Measurements from ENCODE around the gene GRPEL1. TPM values are rescaled to one million over a fixed set of nuclear protein-coding genes. Genes with fewer than 3 reads are reported as not detected.

Gene GRPEL1
- total RNA-seq, 1 experiment from 2014 or later = 80.1 TPM

- no peaks in the 10 kb centered on the region for H4K20me1 ChIP-seq (ENCODE audit: insufficient read depth)
- H3K9ac ChIP-seq (ENCODE audit: low read length) = no peak overlapping the region
- H3K9me3 ChIP-seq (ENCODE audit: control insufficient read depth in 1 of 2, insufficient read depth in 1 of 2, low read depth in 1 of 2, low read length in 2 of 2) = no peaks in the 10 kb centered on the region
- no peak overlapping the region for H2AFZ ChIP-seq (ENCODE audit: low read depth, low read length, poor library complexity, severe bottlenecking)
- no peaks in the 10 kb centered on the region for H3K79me2 ChIP-seq (ENCODE audit: insufficient read depth, low read length)
- intact Hi-C loops (cut with micrococcal nuclease) = no loop called here
- ChIA-PET CTCF (no interaction called here), RAD21 (ENCODE audit: low non-redundant PET in 1 of 2, low total read pairs in 2 of 2, uncharacterized antibody in 2 of 2, unreplicated experiment in 2 of 2) (no interaction called here), POLR2A (no interaction called here)
- TF ChIP-seq EGR1 (IDR thresholded peaks at IDR 0.05; ENCODE audit: low read depth) = no peak
- TF ChIP-seq SP1 (IDR thresholded peaks at IDR 0.05; ENCODE audit: low read depth) = no peak
- no peak for TF ChIP-seq ZFX (IDR thresholded peaks at IDR 0.05)
- TF ChIP-seq FOSL1 (IDR thresholded peaks at IDR 0.05; ENCODE audit: low read depth) = no peak
- no peak for TF ChIP-seq ELF1 (IDR thresholded peaks at IDR 0.05; ENCODE audit: borderline replicate concordance, low read depth)
- TF ChIP-seq TCF7L2 (IDR thresholded peaks at IDR 0.05; ENCODE audit: borderline replicate concordance, extremely low read depth, insufficient read depth, insufficient read length) = no peak
- no peak for TF ChIP-seq MAX (IDR thresholded peaks at IDR 0.05)
- no peak for TF ChIP-seq YY1 (IDR thresholded peaks at IDR 0.05; ENCODE audit: extremely low read depth, insufficient replicate concordance, low read depth, low read length)
- no peak for TF ChIP-seq REST (IDR thresholded peaks at IDR 0.05; ENCODE audit: low read depth)
- TF ChIP-seq ZBTB33 (IDR thresholded peaks at IDR 0.05; ENCODE audit: extremely low read depth, insufficient replicate concordance, low read length) = no peak
- no peak for TF ChIP-seq RAD21 (IDR thresholded peaks at IDR 0.05; ENCODE audit: low read depth)
- no peak for TF ChIP-seq EZH2phosphoT487 (IDR thresholded peaks at IDR 0.05; ENCODE audit: borderline replicate concordance)
- TF ChIP-seq CBX3 (IDR thresholded peaks at IDR 0.05; ENCODE audit: low read depth) = no peak
- no peak for TF ChIP-seq JUND (IDR thresholded peaks at IDR 0.05)
- TF ChIP-seq POLR2AphosphoS5 (IDR thresholded peaks at IDR 0.05; ENCODE audit: low read depth, low read length) = no peak
- TF ChIP-seq POLR2A (IDR thresholded peaks at IDR 0.05; ENCODE audit: borderline replicate concordance, extremely low read depth, insufficient read depth, insufficient read length) = no peak
- TF ChIP-seq CEBPB (IDR thresholded peaks at IDR 0.05; ENCODE audit: low read depth) = no peak
- no peak for TF ChIP-seq EZH2 (IDR thresholded peaks at IDR 0.05)
- H3K27ac ChIP-seq (ENCODE audit: low read depth, low read length) = no peak overlapping the region
- BruUV-seq (replicated peaks) = no TSS peak
- ATAC-seq = no peak
- no peaks in the 10 kb centered on the region for H3K9me2 ChIP-seq (ENCODE audit: insufficient read depth)
- DNase-seq (ENCODE audit: low read depth, low spot score) = no peak
- H3K4me3 ChIP-seq (replicated peaks in 1 of 2; ENCODE audit: low read depth in 1 of 2, low read length in 2 of 2) = no peak overlapping the region
- no peak overlapping the region for H3K4me2 ChIP-seq (ENCODE audit: low read length)
- H3K4me1 ChIP-seq (ENCODE audit: control insufficient read depth in 1 of 2, insufficient read depth in 2 of 2, low read length in 2 of 2) = no peaks in the 10 kb centered on the region
- no peaks in the 10 kb centered on the region for H3K27me3 ChIP-seq (ENCODE audit: insufficient read depth, low read length)
- no peaks in the 10 kb centered on the region for H3K36me3 ChIP-seq (ENCODE audit: control insufficient read depth in 1 of 2, insufficient read depth in 2 of 2, low read length in 2 of 2)
Observed at GRCh38 chr4:7112656-7113055, 44.8 kb upstream of the GRPEL1 start.

All from HCT116 (cell line).